ENCODE measurements around the gene PRMT9.

The PRMT9 gene

GRCh38 chr4:147678796-147679549 is 5.0 kb downstream of the PRMT9 start:
- DNase-seq, result peak; percentile 13

GRCh38 chr4:147678106-147678505 is 5.9 kb downstream of the PRMT9 start:
- DNase-seq, result no peak

- no peak for DNase-seq
Measured at GRCh38 chr4:147674496-147674895, 9.5 kb downstream of the PRMT9 start.

GRCh38 chr4:147674073-147674472 is 9.9 kb downstream of the PRMT9 start:
- DNase-seq, result no peak

- no peak for DNase-seq
Measured at GRCh38 chr4:147658501-147658900, 25.5 kb downstream of the PRMT9 start.

GRCh38 chr4:147655639-147656038 is 28.3 kb downstream of the PRMT9 start:
- no peak for DNase-seq

- DNase-seq, result no peak
Measured at GRCh38 chr4:147651563-147651962, 32.4 kb downstream of the PRMT9 start.

- DNase-seq, result no peak
Measured at GRCh38 chr4:147648656-147649055, 35.3 kb downstream of the PRMT9 start.

- DNase-seq, result no peak
Measured at GRCh38 chr4:147645099-147645498, 38.9 kb downstream of the PRMT9 start.

- no peak for DNase-seq
Measured at GRCh38 chr4:147644471-147644870, 39.5 kb downstream of the PRMT9 start.

- no peak for DNase-seq
Measured at GRCh38 chr4:147643616-147644015, 40.3 kb downstream of the PRMT9 start.

GRCh38 chr4:147640331-147640730 is 43.6 kb downstream of the PRMT9 start:
- DNase-seq, result no peak

GRCh38 chr4:147639388-147639787 is 44.6 kb downstream of the PRMT9 start:
- DNase-seq, result no peak

- DNase-seq, result no peak
Measured at GRCh38 chr4:147638942-147639341, 45.0 kb downstream of the PRMT9 start.

- no peak for DNase-seq
Measured at GRCh38 chr4:147638365-147638764, 45.6 kb downstream of the PRMT9 start.

- no peak for DNase-seq
Measured at GRCh38 chr4:147635348-147635747, 48.6 kb downstream of the PRMT9 start.

- DNase-seq, result no peak
Measured at GRCh38 chr4:147633643-147634042, 50.3 kb downstream of the PRMT9 start.

GRCh38 chr4:147633113-147633512 is 50.9 kb downstream of the PRMT9 start:
- DNase-seq, result no peak

GRCh38 chr4:147629783-147630730 is 53.9 kb downstream of the PRMT9 start:
- no peak for DNase-seq

- no peak for DNase-seq
Measured at GRCh38 chr4:147628415-147628814, 55.5 kb downstream of the PRMT9 start.

- DNase-seq, result no peak
Measured at GRCh38 chr4:147626903-147627302, 57.1 kb downstream of the PRMT9 start.

- no peak for DNase-seq
Measured at GRCh38 chr4:147625733-147626132, 58.2 kb downstream of the PRMT9 start.

GRCh38 chr4:147620315-147620714 is 63.6 kb downstream of the PRMT9 start:
- no peak for DNase-seq

Measured in CD4-positive, alpha-beta T cell treated with Interleukin-6 for 4 hours (primary cell).